Measurements from ENCODE around the gene TYSND1. TPM values are rescaled to one million over a fixed set of nuclear protein-coding genes. Genes with fewer than 3 reads are reported as not detected.

TYSND1 gene
- total RNA-seq, 1 donor from 2014 or later: 21.7 TPM

DNA sequence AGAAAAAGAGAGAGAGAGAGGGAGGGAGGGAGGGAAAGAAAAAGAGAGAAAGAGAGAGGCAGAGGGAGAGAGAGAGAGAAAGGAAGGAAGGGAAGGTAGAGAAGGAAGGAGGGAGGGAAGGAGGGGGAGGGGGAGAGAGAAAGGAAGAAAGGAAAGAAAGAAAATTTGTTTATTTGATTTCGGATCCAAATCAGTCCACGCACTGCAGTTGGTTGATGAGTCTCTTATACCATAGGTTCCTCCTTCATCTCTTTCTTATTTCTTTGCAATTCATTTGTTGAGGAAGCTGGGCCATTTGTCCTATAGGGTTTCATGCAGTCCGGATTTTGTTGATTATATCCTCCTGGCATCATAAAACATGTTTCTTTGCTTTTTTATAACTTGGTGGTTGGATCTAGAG, 48.2 kb downstream of the TYSND1 start:
- H3K4me3 ChIP-seq (ENCODE audit: low read depth, low read length): no peak overlapping the region
- TF ChIP-seq, protein P1, sequence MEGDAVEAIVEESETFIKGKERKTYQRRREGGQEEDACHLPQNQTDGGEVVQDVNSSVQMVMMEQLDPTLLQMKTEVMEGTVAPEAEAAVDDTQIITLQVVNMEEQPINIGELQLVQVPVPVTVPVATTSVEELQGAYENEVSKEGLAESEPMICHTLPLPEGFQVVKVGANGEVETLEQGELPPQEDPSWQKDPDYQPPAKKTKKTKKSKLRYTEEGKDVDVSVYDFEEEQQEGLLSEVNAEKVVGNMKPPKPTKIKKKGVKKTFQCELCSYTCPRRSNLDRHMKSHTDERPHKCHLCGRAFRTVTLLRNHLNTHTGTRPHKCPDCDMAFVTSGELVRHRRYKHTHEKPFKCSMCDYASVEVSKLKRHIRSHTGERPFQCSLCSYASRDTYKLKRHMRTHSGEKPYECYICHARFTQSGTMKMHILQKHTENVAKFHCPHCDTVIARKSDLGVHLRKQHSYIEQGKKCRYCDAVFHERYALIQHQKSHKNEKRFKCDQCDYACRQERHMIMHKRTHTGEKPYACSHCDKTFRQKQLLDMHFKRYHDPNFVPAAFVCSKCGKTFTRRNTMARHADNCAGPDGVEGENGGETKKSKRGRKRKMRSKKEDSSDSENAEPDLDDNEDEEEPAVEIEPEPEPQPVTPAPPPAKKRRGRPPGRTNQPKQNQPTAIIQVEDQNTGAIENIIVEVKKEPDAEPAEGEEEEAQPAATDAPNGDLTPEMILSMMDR (conservative IDR thresholded peaks at IDR 0.05; ENCODE audit: low read depth, low read length): no peak
- DNase-seq (ENCODE audit: low read depth): no peak

- DNase-seq (ENCODE audit: low read depth): no peak
- TF ChIP-seq, protein P1 (conservative IDR thresholded peaks at IDR 0.05; ENCODE audit: low read depth, low read length): no peak
- H3K4me3 ChIP-seq (ENCODE audit: low read depth, low read length): no peak overlapping the region
Observed at GRCh38 chr10:70097459-70097858, 49.0 kb downstream of the TYSND1 start.

- no peak overlapping the region for H3K4me3 ChIP-seq (ENCODE audit: low read depth, low read length)
- TF ChIP-seq, protein P1 (conservative IDR thresholded peaks at IDR 0.05; ENCODE audit: low read depth, low read length): no peak
- no peak for DNase-seq (ENCODE audit: low read depth)
Observed at GRCh38 chr10:70096705-70097420, 49.6 kb downstream of the TYSND1 start.

DNA sequence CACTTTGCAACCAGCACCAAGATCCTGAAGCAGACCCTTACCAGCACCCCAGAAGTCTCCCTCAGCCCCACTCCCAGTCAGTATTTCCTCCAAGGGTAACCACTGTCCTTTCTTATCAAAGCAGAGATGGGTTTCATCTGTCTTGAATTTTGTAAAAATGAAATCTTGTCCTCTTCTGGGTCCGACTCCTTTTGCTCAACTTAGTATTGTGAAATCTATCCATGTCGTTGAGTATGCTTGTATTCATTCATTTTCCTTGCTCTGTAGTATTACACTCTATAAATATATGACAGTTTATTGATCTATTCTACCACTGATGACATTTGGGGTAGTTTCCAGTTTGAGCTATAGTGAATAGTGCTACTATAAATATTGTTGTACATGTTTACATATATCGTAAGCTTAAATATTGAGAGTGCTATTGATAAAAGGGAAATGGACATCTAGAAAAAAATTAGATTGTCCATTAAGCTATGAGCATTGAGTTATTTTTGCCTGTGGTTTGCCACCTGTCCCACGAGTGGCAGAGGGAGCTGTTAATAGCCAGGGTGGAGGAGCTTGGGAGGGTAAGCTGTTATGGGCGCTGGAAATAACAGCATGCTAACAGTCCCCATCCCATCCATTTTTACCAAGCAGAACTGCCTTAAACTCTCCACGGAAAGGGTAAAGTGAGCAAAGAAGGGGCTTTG, 50.3 kb downstream of the TYSND1 start:
- no peak for DNase-seq (ENCODE audit: low read depth)
- TF ChIP-seq, protein P1 (conservative IDR thresholded peaks at IDR 0.05; ENCODE audit: low read depth, low read length): no peak
- no peak overlapping the region for H3K4me3 ChIP-seq (ENCODE audit: low read depth, low read length)

- no peak overlapping the region for H3K4me3 ChIP-seq (ENCODE audit: low read depth, low read length)
- no peak for DNase-seq (ENCODE audit: low read depth)
- TF ChIP-seq, protein P1 (conservative IDR thresholded peaks at IDR 0.05; ENCODE audit: low read depth, low read length): no peak
Observed at GRCh38 chr10:70094250-70094649, 52.2 kb downstream of the TYSND1 start.

GRCh38 chr10:70093335-70093944, 53.1 kb downstream of the TYSND1 start:
- no peak for DNase-seq (ENCODE audit: low read depth)
- TF ChIP-seq, protein P1 (conservative IDR thresholded peaks at IDR 0.05; ENCODE audit: low read depth, low read length): no peak

More at GRCh38 chr10:70093335-70093944, 53.1 kb downstream of the TYSND1 start:
- no peak overlapping the region for H3K4me3 ChIP-seq (ENCODE audit: low read depth, low read length)
